OCI-LY1 (cell line): ENCODE data around the gene SYCE1.

Experiments used
- H2AFZ ChIP-seq: fragments of 200-600 bp; sonication (generic), shearing (Covaris generic); 2 replicates; pipeline ENCODE4 v1.6.0; 2014; ENCODE audit warnings: antibody characterized with exemption, mild to moderate bottlenecking, low read length
- H3F3A ChIP-seq: fragments of 200-600 bp; sonication (generic), shearing (Covaris generic); 2 replicates; pipeline ENCODE4 v1.6.0; 2014; ENCODE audit warnings: mild to moderate bottlenecking, antibody characterized with exemption, low read length, moderate library complexity; ENCODE audit not compliant: insufficient read depth
- H3K27ac ChIP-seq: fragments of 200-600 bp; sonication (generic); 2 replicates; pipeline ENCODE4 v1.5.1; 2014; ENCODE audit warnings: low read length, mixed run types, mild to moderate bottlenecking, low read depth; ENCODE audit not compliant: poor library complexity, severe bottlenecking
- H3K27me3 ChIP-seq: fragments of 200-600 bp; sonication (generic); 2 replicates; pipeline ENCODE4 v1.6.0; 2014; ENCODE audit warnings: antibody characterized with exemption, mild to moderate bottlenecking, low read length, moderate library complexity; ENCODE audit not compliant: insufficient read depth
- H3K36me3 ChIP-seq: fragments of 200-600 bp; sonication (generic); 2 replicates; pipeline ENCODE4 v1.6.1; 2014; ENCODE audit warnings: mild to moderate bottlenecking, antibody characterized with exemption, low read length, moderate library complexity, mixed read lengths; ENCODE audit not compliant: insufficient read depth
- H3K4me1 ChIP-seq: fragments of 200-600 bp; sonication (generic); 2 replicates; pipeline ENCODE4 v1.5.1; 2014; ENCODE audit warnings: mild to moderate bottlenecking, low read length, moderate library complexity; ENCODE audit not compliant: insufficient read depth, severe bottlenecking
- H3K4me2 ChIP-seq: fragments of 200-600 bp; sonication (generic), shearing (Covaris generic); 2 replicates; pipeline ENCODE4 v1.6.1; 2014; ENCODE audit warnings: low read length
- H3K4me3 ChIP-seq: fragments of 200-600 bp; sonication (generic); 2 replicates; pipeline ENCODE4 v1.5.1; 2014; ENCODE audit warnings: low read length, low read depth, mild to moderate bottlenecking, mixed read lengths; ENCODE audit not compliant: poor library complexity, severe bottlenecking
- H3K79me2 ChIP-seq: fragments of 200-600 bp; shearing (Covaris generic); 2 replicates; pipeline ENCODE4 v1.6.1; 2016; ENCODE audit warnings: mixed run types, low read length, mixed read lengths; ENCODE audit not compliant: insufficient read depth
- H3K9ac ChIP-seq: fragments of 200-600 bp; sonication (generic), shearing (Covaris generic); 2 replicates; pipeline ENCODE4 v1.6.1; 2014; ENCODE audit warnings: mild to moderate bottlenecking, low read length, mixed read lengths
- H3K9me2 ChIP-seq: fragments of 200-600 bp; sonication (generic), shearing (Covaris generic); 2 replicates; pipeline ENCODE4 v1.6.1; 2014; ENCODE audit warnings: low read depth, mild to moderate bottlenecking, low read length, mixed read lengths
- H3K9me3 ChIP-seq: fragments of 200-600 bp; shearing (Covaris generic); 2 replicates; pipeline ENCODE4 v1.6.1; 2014; ENCODE audit warnings: low read length, mixed read lengths
- H4K20me1 ChIP-seq: fragments of 200-600 bp; sonication (generic), shearing (Covaris generic); 2 replicates; pipeline ENCODE4 v1.6.0; 2016; ENCODE audit warnings: mild to moderate bottlenecking, low read length; ENCODE audit not compliant: insufficient read depth
- EZH2 ChIP-seq: fragments of 200-600 bp; sonication (generic), shearing (Covaris generic); IDR thresholded peaks from 2 replicates; pipeline ENCODE4 v1.8.0; 2017; ENCODE audit warnings: borderline replicate concordance, mixed run types, mild to moderate bottlenecking, antibody characterized with exemption, low read length, moderate library complexity, mixed read lengths
- TF ChIP-seq, protein P1 (sequence below): fragments of 200-600 bp; sonication (generic), shearing (Covaris generic); IDR thresholded peaks from 2 replicates; pipeline ENCODE4 v1.5.1; 2017; ENCODE audit warnings: mild to moderate bottlenecking, antibody characterized with exemption, low read length, moderate library complexity, mixed read lengths

SYCE1 gene

DNA sequence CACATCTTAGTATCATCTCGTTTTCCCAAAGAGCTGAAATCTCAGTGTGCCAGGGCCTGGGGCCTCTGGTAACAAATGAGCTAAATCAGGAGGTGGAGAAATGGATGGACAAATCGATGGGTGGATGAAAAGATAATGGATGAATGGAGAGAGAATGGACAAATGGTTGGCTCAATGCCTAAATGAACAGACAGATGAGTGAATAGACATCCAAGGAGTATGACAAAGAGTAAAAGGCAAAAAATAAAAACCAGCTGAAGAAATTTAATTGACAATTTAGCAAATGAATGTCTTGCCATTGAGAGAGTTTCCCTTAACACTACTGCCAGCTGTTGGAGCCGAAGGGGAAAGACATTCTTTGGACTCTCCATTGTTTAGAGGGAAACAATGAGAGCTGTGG lies 8.0 kb downstream of the SYCE1 start:
- Histone ChIP-seq H3K9me2 (no peaks in the 10 kb centered on the region), H2AFZ (no peak overlapping the region), H3K27me3 (no peaks in the 10 kb centered on the region), H3K9me3 (no peaks in the 10 kb centered on the region), H3K27ac (no peak overlapping the region), H4K20me1 (no peaks in the 10 kb centered on the region), H3K4me3 (no peak overlapping the region), H3K9ac (no peak overlapping the region), H3K4me1 (no peaks in the 10 kb centered on the region), H3K36me3 (no peaks in the 10 kb centered on the region), H3K4me2 (no peak overlapping the region), H3K79me2 (no peaks in the 10 kb centered on the region), H3F3A (no peaks in the 10 kb centered on the region)
- TF ChIP-seq, protein P1, sequence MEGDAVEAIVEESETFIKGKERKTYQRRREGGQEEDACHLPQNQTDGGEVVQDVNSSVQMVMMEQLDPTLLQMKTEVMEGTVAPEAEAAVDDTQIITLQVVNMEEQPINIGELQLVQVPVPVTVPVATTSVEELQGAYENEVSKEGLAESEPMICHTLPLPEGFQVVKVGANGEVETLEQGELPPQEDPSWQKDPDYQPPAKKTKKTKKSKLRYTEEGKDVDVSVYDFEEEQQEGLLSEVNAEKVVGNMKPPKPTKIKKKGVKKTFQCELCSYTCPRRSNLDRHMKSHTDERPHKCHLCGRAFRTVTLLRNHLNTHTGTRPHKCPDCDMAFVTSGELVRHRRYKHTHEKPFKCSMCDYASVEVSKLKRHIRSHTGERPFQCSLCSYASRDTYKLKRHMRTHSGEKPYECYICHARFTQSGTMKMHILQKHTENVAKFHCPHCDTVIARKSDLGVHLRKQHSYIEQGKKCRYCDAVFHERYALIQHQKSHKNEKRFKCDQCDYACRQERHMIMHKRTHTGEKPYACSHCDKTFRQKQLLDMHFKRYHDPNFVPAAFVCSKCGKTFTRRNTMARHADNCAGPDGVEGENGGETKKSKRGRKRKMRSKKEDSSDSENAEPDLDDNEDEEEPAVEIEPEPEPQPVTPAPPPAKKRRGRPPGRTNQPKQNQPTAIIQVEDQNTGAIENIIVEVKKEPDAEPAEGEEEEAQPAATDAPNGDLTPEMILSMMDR, result no peak
- no peak for TF ChIP-seq EZH2

DNA sequence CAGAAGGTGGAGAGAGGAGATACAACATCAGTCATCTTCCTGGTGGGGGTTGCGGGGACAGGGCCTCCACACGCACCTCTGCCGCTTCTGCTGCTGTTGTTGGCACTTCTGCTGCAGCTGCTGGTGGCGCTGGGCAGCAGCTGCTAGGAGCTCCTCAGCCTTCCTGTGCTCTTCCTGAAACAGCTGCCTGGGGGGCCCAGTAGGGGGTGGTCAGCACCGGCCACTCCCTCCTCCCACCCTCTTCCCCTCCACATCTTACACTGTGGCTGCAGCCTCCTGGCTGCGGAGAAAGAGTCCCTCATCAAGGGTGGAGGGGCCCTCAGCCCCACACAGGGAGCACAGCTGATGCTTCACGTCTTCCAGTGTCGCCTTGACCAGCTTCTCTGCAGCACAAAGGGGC lies 9.9 kb downstream of the SYCE1 start:
- no peak overlapping the region for H3K9ac ChIP-seq
- no peak overlapping the region for H3K4me2 ChIP-seq
- H3K36me3 ChIP-seq, result no peaks in the 10 kb centered on the region
- H3K79me2 ChIP-seq, result no peaks in the 10 kb centered on the region
- H3K27ac ChIP-seq, result no peak overlapping the region
- no peak overlapping the region for H3K4me3 ChIP-seq
- H3K4me1 ChIP-seq, result no peaks in the 10 kb centered on the region
- H3K9me2 ChIP-seq, result no peaks in the 10 kb centered on the region
- H3K27me3 ChIP-seq, result no peaks in the 10 kb centered on the region
- no peak overlapping the region for H2AFZ ChIP-seq
- no peaks in the 10 kb centered on the region for H4K20me1 ChIP-seq
- H3K9me3 ChIP-seq, result no peaks in the 10 kb centered on the region
- no peak for TF ChIP-seq EZH2
- TF ChIP-seq, protein P1, result no peak
- H3F3A ChIP-seq, result no peaks in the 10 kb centered on the region

DNA sequence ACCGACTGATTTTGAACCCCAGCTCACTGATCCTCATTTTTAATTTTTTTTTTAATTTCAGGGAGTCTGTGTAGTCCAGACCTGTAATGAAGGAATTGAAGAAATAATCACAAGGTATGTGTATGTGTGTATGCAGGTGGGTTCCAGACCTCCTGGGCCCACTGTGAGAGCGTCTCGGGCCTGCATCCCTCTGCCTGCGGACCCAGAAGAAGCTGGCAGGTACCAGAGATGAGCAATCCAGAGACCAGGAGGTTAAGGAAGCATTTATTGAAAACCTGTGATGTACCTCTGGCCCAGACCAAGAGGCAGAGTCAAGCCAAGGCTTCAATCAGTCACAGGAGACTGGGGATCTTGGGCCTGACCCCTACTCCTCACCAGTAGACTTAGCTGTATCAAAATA lies 10.8 kb downstream of the SYCE1 start:
- Histone ChIP-seq H3K9me3 (no peaks in the 10 kb centered on the region), H3K9ac (no peak overlapping the region), H3K4me1 (no peaks in the 10 kb centered on the region), H3K27me3 (no peaks in the 10 kb centered on the region), H3K79me2 (no peaks in the 10 kb centered on the region), H3K4me3 (no peak overlapping the region), H2AFZ (no peak overlapping the region), H3F3A (no peaks in the 10 kb centered on the region), H3K36me3 (no peaks in the 10 kb centered on the region), H3K9me2 (no peaks in the 10 kb centered on the region), H3K27ac (no peak overlapping the region), H4K20me1 (no peaks in the 10 kb centered on the region), H3K4me2 (no peak overlapping the region)
- no peak for TF ChIP-seq EZH2
- TF ChIP-seq, protein P1, result no peak
